ENCODE measurements around the gene USP9Y. TPM values are rescaled to one million over a fixed set of nuclear protein-coding genes. Genes with fewer than 3 reads are reported as not detected.

The USP9Y gene
- total and polyA plus RNA-seq, 2 donors, result 67.7 TPM; not detected in 1

DNA sequence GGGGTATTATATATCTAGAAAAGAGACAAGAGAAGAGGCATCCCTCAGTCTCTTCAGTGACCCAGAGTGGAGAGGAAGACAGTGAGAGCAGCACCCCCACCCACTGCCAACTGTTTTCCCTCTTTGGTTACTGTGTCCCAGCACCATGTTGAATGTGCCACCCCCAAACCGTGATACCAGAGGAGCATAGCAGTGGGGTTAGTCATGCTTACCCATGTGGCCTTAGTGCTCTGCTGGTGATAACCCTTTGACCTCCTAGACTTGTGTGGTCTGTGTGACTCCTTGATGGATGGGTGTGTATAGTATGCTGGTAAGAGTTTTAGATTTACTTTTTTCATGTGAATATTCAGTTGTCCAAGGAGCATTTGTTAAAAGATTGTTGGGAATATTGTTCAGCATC is 48.3 kb downstream of the USP9Y start:
- H3K27ac ChIP-seq (ENCODE audit: low read depth in 1 of 2, low read length in 1 of 2), result no peak overlapping the region
- H3K4me3 ChIP-seq (ENCODE audit: low read length in 2 of 2), result no peak overlapping the region
- no peaks in the 10 kb centered on the region for H3K36me3 ChIP-seq (ENCODE audit: control insufficient read depth in 2 of 2, insufficient read depth in 2 of 2, low read length in 1 of 2)
- no peaks in the 10 kb centered on the region for H3K9me3 ChIP-seq (ENCODE audit: control insufficient read depth in 2 of 2, insufficient read depth in 1 of 2, low read length in 1 of 2)
- H3K4me1 ChIP-seq (ENCODE audit: control insufficient read depth in 2 of 2, insufficient read depth in 2 of 2, low read length in 2 of 2), result no peaks in the 10 kb centered on the region
- no peak for DNase-seq (ENCODE audit: low read depth in 6 of 9, low spot score in 9 of 9)
- WGBS, result 100% methylated on average over 1 of the region's 1 CpG
- H3K27me3 ChIP-seq (ENCODE audit: control insufficient read depth in 2 of 2, insufficient read depth in 1 of 2, low read length in 1 of 2), result no peaks in the 10 kb centered on the region

DNA sequence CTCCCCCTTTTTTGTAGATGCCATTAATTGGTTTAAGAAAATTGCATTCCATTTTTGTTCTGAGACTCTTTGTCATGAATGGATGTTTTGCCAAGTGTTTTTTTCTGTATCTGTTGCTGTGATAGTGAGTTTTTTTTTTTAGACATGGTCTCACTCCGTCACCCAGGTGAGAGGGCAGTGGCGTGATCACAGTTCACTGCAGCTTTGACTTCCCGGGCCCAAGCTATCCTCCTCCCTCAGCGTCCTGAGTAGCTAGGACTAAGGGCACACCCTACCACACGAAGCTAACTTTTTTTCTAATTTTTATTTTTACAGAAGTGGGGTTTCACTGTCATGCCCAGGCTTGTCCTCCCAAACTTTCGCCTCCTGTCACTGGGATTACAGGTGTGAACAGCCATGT is 51.8 kb downstream of the USP9Y start:
- H3K27ac ChIP-seq (ENCODE audit: low read depth in 1 of 2, low read length in 1 of 2), result no peak overlapping the region
- no peaks in the 10 kb centered on the region for H3K36me3 ChIP-seq (ENCODE audit: control insufficient read depth in 2 of 2, insufficient read depth in 2 of 2, low read length in 1 of 2)
- H3K4me3 ChIP-seq (ENCODE audit: low read length in 2 of 2), result no peak overlapping the region
- no peak for DNase-seq (ENCODE audit: low read depth in 6 of 9, low spot score in 9 of 9)
- WGBS, result 98% methylated on average over 6 of the region's 6 CpGs
- H3K4me1 ChIP-seq (ENCODE audit: control insufficient read depth in 2 of 2, insufficient read depth in 2 of 2, low read length in 2 of 2), result no peaks in the 10 kb centered on the region
- no peaks in the 10 kb centered on the region for H3K27me3 ChIP-seq (ENCODE audit: control insufficient read depth in 2 of 2, insufficient read depth in 1 of 2, low read length in 1 of 2)
- no peaks in the 10 kb centered on the region for H3K9me3 ChIP-seq (ENCODE audit: control insufficient read depth in 2 of 2, insufficient read depth in 1 of 2, low read length in 1 of 2)

DNA sequence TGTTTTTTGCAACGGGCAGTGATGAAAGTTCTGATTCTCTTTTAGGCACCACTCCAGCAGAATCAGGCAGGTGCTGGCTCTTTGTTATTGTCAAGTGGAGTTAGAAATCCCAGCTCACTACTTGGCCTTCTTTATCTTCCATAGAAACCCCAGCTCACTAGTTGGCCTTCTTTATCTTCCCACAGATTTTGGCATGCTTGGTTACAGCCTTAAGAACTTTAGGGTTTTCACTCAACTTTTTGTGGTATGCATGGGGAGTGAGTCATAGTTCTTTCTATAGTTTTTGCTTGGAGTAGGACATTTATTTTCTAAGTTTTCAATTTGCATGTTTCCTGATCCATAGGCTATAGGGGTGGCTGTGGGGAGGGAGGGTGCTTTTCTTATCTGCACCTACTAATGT is 55.0 kb downstream of the USP9Y start:
- Histone ChIP-seq H3K4me3 (ENCODE audit: low read length in 2 of 2) (no peak overlapping the region), H3K4me1 (ENCODE audit: control insufficient read depth in 2 of 2, insufficient read depth in 2 of 2, low read length in 2 of 2) (no peaks in the 10 kb centered on the region), H3K27ac (ENCODE audit: low read depth in 1 of 2, low read length in 1 of 2) (no peak overlapping the region), H3K36me3 (ENCODE audit: control insufficient read depth in 2 of 2, insufficient read depth in 2 of 2, low read length in 1 of 2) (peaks cover 0 to 3% of the 10 kb centered on the region in 2 donors), H3K9me3 (ENCODE audit: control insufficient read depth in 2 of 2, insufficient read depth in 1 of 2, low read length in 1 of 2) (no peaks in the 10 kb centered on the region), H3K27me3 (ENCODE audit: control insufficient read depth in 2 of 2, insufficient read depth in 1 of 2, low read length in 1 of 2) (no peaks in the 10 kb centered on the region)
- 92% methylated on average over 1 of the region's 1 CpG for WGBS
- no peak for DNase-seq (ENCODE audit: low read depth in 6 of 9, low spot score in 9 of 9)

DNA sequence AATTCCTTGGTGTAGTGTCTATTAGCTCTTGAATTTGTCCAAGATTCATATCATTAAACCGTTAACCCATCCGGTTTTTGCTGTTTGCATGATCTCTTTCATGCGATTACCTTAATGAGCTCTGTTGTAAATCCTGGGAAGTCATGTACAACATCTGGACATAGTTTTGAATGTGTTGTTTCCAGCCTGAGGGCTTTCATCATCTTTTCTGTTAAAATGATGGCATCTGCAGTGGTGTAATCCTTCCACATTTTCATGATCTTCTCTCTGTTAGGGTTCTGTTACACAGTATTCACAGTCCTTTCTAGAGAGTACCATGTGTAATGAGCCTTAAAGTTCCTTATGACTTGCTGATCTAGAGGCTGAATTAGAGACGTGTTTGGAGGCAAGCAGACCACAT is 64.9 kb downstream of the USP9Y start:
- no peak for DNase-seq (ENCODE audit: low read depth in 6 of 9, low spot score in 9 of 9)
- H3K9me3 ChIP-seq (ENCODE audit: control insufficient read depth in 2 of 2, insufficient read depth in 1 of 2, low read length in 1 of 2), result no peaks in the 10 kb centered on the region
- H3K27ac ChIP-seq (ENCODE audit: low read depth in 1 of 2, low read length in 1 of 2), result no peak overlapping the region
- no peak overlapping the region for H3K4me3 ChIP-seq (ENCODE audit: low read length in 2 of 2)
- peaks cover 0 to 3% of the 10 kb centered on the region in 2 donors for H3K36me3 ChIP-seq (ENCODE audit: control insufficient read depth in 2 of 2, insufficient read depth in 2 of 2, low read length in 1 of 2)
- WGBS, result 84% methylated on average over 4 of the region's 4 CpGs
- no peaks in the 10 kb centered on the region for H3K4me1 ChIP-seq (ENCODE audit: control insufficient read depth in 2 of 2, insufficient read depth in 2 of 2, low read length in 2 of 2)
- no peaks in the 10 kb centered on the region for H3K27me3 ChIP-seq (ENCODE audit: control insufficient read depth in 2 of 2, insufficient read depth in 1 of 2, low read length in 1 of 2)

DNA sequence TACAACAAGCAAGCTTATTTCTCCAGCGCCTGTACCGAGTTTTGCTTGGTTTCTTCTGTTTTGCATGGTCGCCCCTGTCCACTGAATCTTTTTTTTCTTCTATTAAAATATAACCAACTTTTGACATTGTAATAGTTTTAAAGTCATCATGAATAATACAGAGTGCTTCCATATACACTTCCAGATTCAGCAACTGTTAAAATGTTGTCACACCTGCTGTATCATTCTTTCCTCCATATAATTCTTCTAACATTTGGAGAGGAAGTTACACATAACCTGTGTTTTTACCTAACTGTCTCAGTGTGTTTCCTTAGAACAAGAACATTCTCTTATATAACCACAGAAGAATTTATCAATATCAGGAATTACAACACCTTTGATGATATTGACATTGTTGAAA is 83.5 kb downstream of the USP9Y start:
- H3K27me3 ChIP-seq (ENCODE audit: control insufficient read depth in 2 of 2, insufficient read depth in 1 of 2, low read length in 1 of 2), result no peaks in the 10 kb centered on the region
- DNase-seq (ENCODE audit: low read depth in 6 of 9, low spot score in 9 of 9), result no peak
- H3K27ac ChIP-seq (ENCODE audit: low read depth in 1 of 2, low read length in 1 of 2), result no peak overlapping the region
- H3K4me1 ChIP-seq (ENCODE audit: control insufficient read depth in 2 of 2, insufficient read depth in 2 of 2, low read length in 2 of 2), result no peaks in the 10 kb centered on the region
- H3K4me3 ChIP-seq (ENCODE audit: low read length in 2 of 2), result no peak overlapping the region
- H3K9me3 ChIP-seq (ENCODE audit: control insufficient read depth in 2 of 2, insufficient read depth in 1 of 2, low read length in 1 of 2), result no peaks in the 10 kb centered on the region
- H3K36me3 ChIP-seq (ENCODE audit: control insufficient read depth in 2 of 2, insufficient read depth in 2 of 2, low read length in 1 of 2), result peaks cover 0 to 2% of the 10 kb centered on the region in 2 donors
- WGBS, result 99% methylated on average over 3 of the region's 3 CpGs

DNA sequence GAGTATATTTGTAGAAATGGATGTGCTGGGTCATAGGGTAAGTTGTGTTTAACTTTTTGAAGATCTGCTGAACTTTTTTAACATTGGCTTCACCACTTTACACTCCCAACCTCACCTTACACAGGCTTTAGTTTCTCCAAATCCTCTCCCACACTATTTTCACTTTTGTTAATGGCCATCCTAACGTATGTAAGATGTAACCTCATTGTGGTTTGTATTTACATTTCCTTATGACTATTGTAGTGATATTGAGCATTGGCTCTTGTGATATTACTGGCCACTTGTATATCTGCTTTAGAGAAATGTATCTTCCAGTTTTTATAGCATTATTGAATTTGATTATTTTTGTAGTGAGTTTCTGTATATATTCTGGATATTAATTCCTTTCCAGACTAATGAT is 93.0 kb downstream of the USP9Y start:
- no peaks in the 10 kb centered on the region for H3K27me3 ChIP-seq (ENCODE audit: control insufficient read depth in 2 of 2, insufficient read depth in 1 of 2, low read length in 1 of 2)
- H3K27ac ChIP-seq (ENCODE audit: low read depth in 1 of 2, low read length in 1 of 2), result no peak overlapping the region
- peaks cover 0 to 7% of the 10 kb centered on the region in 2 donors for H3K36me3 ChIP-seq (ENCODE audit: control insufficient read depth in 2 of 2, insufficient read depth in 2 of 2, low read length in 1 of 2)
- no peaks in the 10 kb centered on the region for H3K4me1 ChIP-seq (ENCODE audit: control insufficient read depth in 2 of 2, insufficient read depth in 2 of 2, low read length in 2 of 2)
- 98% methylated on average over 1 of the region's 1 CpG for WGBS
- H3K9me3 ChIP-seq (ENCODE audit: control insufficient read depth in 2 of 2, insufficient read depth in 1 of 2, low read length in 1 of 2), result no peaks in the 10 kb centered on the region
- H3K4me3 ChIP-seq (ENCODE audit: low read length in 2 of 2), result no peak overlapping the region
- DNase-seq (ENCODE audit: low read depth in 6 of 9, low spot score in 9 of 9), result no peak

DNA sequence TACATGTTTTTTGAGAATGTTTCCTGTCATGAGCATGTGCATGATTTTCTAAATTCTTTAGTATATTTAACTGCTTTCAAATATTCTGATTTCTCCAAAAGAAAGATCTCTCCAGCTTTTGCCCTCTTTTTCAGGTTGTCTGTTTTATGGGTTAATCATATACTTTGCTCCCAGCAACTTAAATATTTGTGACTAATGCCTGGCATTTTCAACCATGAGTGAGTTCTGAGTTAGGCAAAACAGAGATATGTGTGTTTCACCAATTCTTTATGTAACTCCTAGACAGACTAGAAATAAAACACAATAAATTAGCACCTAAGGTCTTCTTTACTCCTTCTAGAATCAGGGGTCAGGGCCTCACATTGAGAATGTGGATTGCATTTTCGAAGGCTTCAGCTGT is 107.0 kb downstream of the USP9Y start:
- no peak for DNase-seq (ENCODE audit: low read depth in 6 of 9, low spot score in 9 of 9)
- Histone ChIP-seq H3K27ac (ENCODE audit: low read depth in 1 of 2, low read length in 1 of 2) (no peak overlapping the region), H3K27me3 (ENCODE audit: control insufficient read depth in 2 of 2, insufficient read depth in 1 of 2, low read length in 1 of 2) (no peaks in the 10 kb centered on the region), H3K4me1 (ENCODE audit: control insufficient read depth in 2 of 2, insufficient read depth in 2 of 2, low read length in 2 of 2) (no peaks in the 10 kb centered on the region), H3K9me3 (ENCODE audit: control insufficient read depth in 2 of 2, insufficient read depth in 1 of 2, low read length in 1 of 2) (no peaks in the 10 kb centered on the region), H3K4me3 (ENCODE audit: low read length in 2 of 2) (no peak overlapping the region), H3K36me3 (ENCODE audit: control insufficient read depth in 2 of 2, insufficient read depth in 2 of 2, low read length in 1 of 2) (peaks cover 0 to 4% of the 10 kb centered on the region in 2 donors)
- WGBS, result 100% methylated on average over 1 of the region's 1 CpG

DNA sequence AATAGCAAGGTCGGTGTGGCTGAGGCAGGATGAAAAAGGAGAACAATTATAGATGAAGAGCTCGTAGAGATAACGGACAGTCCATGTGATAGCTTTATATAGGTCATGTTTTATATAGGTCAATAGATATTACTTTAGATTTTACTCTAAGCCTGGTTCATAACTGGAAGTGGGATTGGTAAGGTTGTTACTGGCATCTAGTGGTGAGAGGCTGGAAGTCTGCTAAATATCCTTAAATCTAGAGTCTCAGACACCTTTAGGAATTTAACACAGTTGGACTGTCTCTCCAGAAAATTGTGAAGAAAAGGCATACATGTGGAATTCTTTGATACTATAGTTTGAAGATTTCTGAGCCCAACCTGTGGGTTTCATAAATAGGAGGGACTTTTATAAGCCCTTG is 108.0 kb downstream of the USP9Y start:
- WGBS, result 97% methylated on average over 3 of the region's 3 CpGs
- no peaks in the 10 kb centered on the region for H3K4me1 ChIP-seq (ENCODE audit: control insufficient read depth in 2 of 2, insufficient read depth in 2 of 2, low read length in 2 of 2)
- H3K27ac ChIP-seq (ENCODE audit: low read depth in 1 of 2, low read length in 1 of 2), result no peak overlapping the region

DNA sequence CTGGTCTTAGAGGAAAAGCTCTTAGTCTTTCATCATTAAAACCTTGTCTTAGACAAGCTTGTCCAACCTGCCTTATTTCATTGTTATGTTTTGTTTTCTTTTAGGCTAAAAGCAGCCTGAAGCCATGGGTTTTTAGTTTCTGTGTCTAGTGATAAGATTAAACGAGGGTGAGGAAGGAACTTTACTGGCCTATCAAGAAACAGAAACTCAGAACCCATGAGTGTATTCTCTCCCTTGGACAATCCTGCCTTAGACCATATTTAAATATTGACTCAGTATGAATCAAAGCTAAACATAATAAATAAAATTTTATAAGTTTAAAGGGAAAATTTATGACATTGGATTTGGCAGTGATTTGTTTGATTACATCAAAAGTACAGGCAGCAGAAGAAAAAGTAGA is 122.4 kb downstream of the USP9Y start:
- no peaks in the 10 kb centered on the region for H3K27me3 ChIP-seq (ENCODE audit: control insufficient read depth in 2 of 2, insufficient read depth in 1 of 2, low read length in 1 of 2)
- WGBS, result 95% methylated on average over 1 of the region's 1 CpG
- no peaks in the 10 kb centered on the region for H3K9me3 ChIP-seq (ENCODE audit: control insufficient read depth in 2 of 2, insufficient read depth in 1 of 2, low read length in 1 of 2)

More for the DNA sequence above, 108.0 kb downstream of the USP9Y start:
- H3K27me3 ChIP-seq (ENCODE audit: control insufficient read depth in 2 of 2, insufficient read depth in 1 of 2, low read length in 1 of 2), result no peaks in the 10 kb centered on the region
- peaks cover 0 to 4% of the 10 kb centered on the region in 2 donors for H3K36me3 ChIP-seq (ENCODE audit: control insufficient read depth in 2 of 2, insufficient read depth in 2 of 2, low read length in 1 of 2)
- no peak overlapping the region for H3K4me3 ChIP-seq (ENCODE audit: low read length in 2 of 2)
- no peaks in the 10 kb centered on the region for H3K9me3 ChIP-seq (ENCODE audit: control insufficient read depth in 2 of 2, insufficient read depth in 1 of 2, low read length in 1 of 2)
- no peak for DNase-seq (ENCODE audit: low read depth in 6 of 9, low spot score in 9 of 9)

DNA sequence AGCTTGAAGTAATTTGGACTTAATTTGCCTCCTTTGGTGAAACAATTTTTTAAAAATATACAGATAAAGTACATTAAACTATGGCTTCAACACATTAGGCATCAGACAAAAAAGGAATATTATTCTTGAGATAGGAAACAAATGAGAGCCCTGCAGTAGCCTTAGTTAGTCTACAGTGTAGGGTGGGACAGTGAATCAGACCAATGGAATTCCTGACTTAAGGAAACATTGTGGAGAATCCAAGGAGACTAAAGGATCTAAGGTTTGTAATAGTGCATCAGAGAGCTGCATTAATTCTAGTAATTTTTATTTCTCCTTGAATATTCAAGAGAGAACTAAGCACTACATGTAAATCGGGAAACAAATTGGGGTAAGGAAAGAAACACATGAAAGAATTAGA is 125.8 kb downstream of the USP9Y start:
- Histone ChIP-seq H3K4me3 (ENCODE audit: low read length in 2 of 2) (no peak overlapping the region), H3K9me3 (ENCODE audit: control insufficient read depth in 2 of 2, insufficient read depth in 1 of 2, low read length in 1 of 2) (no peaks in the 10 kb centered on the region), H3K4me1 (ENCODE audit: control insufficient read depth in 2 of 2, insufficient read depth in 2 of 2, low read length in 2 of 2) (no peaks in the 10 kb centered on the region), H3K27me3 (ENCODE audit: control insufficient read depth in 2 of 2, insufficient read depth in 1 of 2, low read length in 1 of 2) (no peaks in the 10 kb centered on the region), H3K27ac (ENCODE audit: low read depth in 1 of 2, low read length in 1 of 2) (no peak overlapping the region), H3K36me3 (ENCODE audit: control insufficient read depth in 2 of 2, insufficient read depth in 2 of 2, low read length in 1 of 2) (no peaks in the 10 kb centered on the region)
- WGBS, result 98% methylated on average over 1 of the region's 1 CpG
- no peak for DNase-seq (ENCODE audit: low read depth in 6 of 9, low spot score in 9 of 9)

More for the DNA sequence above, 122.4 kb downstream of the USP9Y start:
- no peak for DNase-seq (ENCODE audit: low read depth in 6 of 9, low spot score in 9 of 9)
- Histone ChIP-seq H3K4me1 (ENCODE audit: control insufficient read depth in 2 of 2, insufficient read depth in 2 of 2, low read length in 2 of 2) (no peaks in the 10 kb centered on the region), H3K4me3 (ENCODE audit: low read length in 2 of 2) (no peak overlapping the region), H3K36me3 (ENCODE audit: control insufficient read depth in 2 of 2, insufficient read depth in 2 of 2, low read length in 1 of 2) (no peaks in the 10 kb centered on the region), H3K27ac (ENCODE audit: low read depth in 1 of 2, low read length in 1 of 2) (no peak overlapping the region)
